ENCODE measurements around the gene HK2. TPM values are rescaled to one million over a fixed set of nuclear protein-coding genes. Genes with fewer than 3 reads are reported as not detected.
"Not testable (repeated sequence)": the region's sequence is repeated elsewhere in the genome, so short reads cannot be mapped to it uniquely, and the experiment has no call there.

HK2 gene
- total and polyA plus RNA-seq, 7 donors: 14.3 to 229 (median 84.2) TPM

DNA sequence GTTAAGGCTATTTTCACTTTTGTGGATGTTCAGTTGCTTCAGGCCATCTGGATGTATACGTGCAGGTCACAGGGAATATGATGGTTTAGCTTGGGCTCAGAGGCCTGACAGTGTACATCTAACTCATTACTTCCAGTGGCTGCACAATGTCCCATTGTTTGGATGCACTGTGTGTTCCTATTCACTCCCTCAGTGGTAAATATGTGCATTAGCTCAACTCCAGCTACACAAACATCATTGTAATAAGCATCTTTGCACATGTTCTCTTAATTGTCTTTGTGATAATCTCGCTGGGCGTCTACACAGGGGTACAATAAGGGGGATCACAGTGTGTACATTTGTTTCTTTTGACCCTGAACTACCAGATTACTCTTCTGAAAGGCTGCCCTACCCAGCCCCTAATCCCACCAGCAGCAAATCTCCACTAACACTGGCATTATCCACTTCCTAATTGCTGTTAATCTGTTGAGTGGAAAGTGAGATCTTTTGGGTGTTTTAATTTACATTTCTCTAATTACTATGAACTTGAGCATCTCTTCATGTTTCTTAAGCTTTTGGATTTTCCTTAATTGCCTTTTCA, 68.4 kb downstream of the HK2 start:
- Histone ChIP-seq H3K36me3 (ENCODE audit: insufficient read depth in 1 of 2, low read depth in 1 of 2) (no peaks in the 10 kb centered on the region), H3K4me1 (no peaks in the 10 kb centered on the region), H3K27me3 (ENCODE audit: insufficient read depth in 3 of 3, low read length in 2 of 3) (no peaks in the 10 kb centered on the region), H3K4me3 (no peak overlapping the region), H3K9me3 (no peaks in the 10 kb centered on the region), H3K27ac (no peak overlapping the region)
- ATAC-seq: no peak
- intact Hi-C loops (cut with DNase I): no loop called here
- TF ChIP-seq, protein P1, sequence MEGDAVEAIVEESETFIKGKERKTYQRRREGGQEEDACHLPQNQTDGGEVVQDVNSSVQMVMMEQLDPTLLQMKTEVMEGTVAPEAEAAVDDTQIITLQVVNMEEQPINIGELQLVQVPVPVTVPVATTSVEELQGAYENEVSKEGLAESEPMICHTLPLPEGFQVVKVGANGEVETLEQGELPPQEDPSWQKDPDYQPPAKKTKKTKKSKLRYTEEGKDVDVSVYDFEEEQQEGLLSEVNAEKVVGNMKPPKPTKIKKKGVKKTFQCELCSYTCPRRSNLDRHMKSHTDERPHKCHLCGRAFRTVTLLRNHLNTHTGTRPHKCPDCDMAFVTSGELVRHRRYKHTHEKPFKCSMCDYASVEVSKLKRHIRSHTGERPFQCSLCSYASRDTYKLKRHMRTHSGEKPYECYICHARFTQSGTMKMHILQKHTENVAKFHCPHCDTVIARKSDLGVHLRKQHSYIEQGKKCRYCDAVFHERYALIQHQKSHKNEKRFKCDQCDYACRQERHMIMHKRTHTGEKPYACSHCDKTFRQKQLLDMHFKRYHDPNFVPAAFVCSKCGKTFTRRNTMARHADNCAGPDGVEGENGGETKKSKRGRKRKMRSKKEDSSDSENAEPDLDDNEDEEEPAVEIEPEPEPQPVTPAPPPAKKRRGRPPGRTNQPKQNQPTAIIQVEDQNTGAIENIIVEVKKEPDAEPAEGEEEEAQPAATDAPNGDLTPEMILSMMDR (IDR thresholded peaks at IDR 0.05): no peak
- WGBS, 3 donors: 82 to 89% (median 88%) methylated on average over 3 of the region's 3 CpGs
- no peak for DNase-seq

DNA sequence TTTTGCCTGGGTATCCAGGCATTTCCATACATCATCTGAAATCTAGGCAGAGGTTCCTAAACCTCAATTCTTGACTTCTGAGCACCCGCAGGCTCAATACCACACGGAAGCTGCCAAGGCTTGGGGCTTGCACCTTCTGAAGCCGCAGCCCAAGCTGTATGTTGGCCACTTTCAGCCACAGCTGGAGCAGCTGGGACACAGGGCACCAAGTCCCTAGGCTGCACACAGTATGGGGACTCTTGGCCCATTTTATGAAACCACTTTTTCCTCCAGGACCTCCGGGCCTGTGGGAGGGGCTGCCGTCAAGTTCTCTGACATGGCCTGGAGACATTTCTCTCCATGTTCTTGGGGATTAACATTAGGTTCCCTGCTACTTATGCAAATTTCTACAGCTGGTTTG, 72.5 kb downstream of the HK2 start:
- ATAC-seq (no peak), DNase-seq (no peak)
- Histone ChIP-seq H3K4me3 (no peak overlapping the region), H3K36me3 (ENCODE audit: insufficient read depth in 1 of 2, low read depth in 1 of 2) (no peaks in the 10 kb centered on the region), H3K9me3 (no peaks in the 10 kb centered on the region), H3K27me3 (ENCODE audit: insufficient read depth in 3 of 3, low read length in 2 of 3) (peaks cover 0 to 17% (median 3%) of the 10 kb centered on the region in 3 donors), H3K27ac (no peak overlapping the region), H3K4me1 (no peaks in the 10 kb centered on the region)
- intact Hi-C loops (cut with DNase I): no loop called here
- TF ChIP-seq, protein P1 (IDR thresholded peaks at IDR 0.05): no peak
- 89 to 94% (median 94%) methylated on average over 5 of the region's 5 CpGs for WGBS, 3 donors

DNA sequence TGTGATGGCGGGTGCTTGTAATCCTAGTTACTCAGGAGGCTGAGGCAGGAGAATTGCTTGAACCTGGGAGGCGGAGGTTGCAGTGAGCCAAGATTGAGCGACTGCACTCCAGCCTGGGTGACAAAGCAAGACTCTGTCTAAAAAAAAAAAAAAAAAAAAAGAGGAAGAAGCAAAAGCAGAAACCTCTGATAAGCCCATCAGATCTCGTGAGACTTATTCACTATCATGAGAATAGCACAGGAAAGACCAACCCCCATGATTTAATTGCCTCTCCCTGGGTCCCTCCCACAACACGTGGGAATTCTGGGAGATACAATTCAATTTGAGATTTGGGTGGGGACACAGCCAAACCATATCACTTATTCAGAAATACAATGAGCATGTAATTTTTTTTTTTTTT, 73.6 kb downstream of the HK2 start:
- DNase-seq; H3K4me1 ChIP-seq; intact Hi-C loops (cut with DNase I); H3K36me3 ChIP-seq (ENCODE audit: insufficient read depth in 1 of 2, low read depth in 1 of 2); H3K9me3 ChIP-seq; H3K4me3 ChIP-seq; H3K27ac ChIP-seq; ATAC-seq: not testable (repeated sequence)
- H3K27me3 ChIP-seq (ENCODE audit: insufficient read depth in 3 of 3, low read length in 2 of 3): peaks cover 0 to 17% (median 3%) of the 10 kb centered on the region in 3 donors
- 86 to 89% (median 87%) methylated on average over 5 of the region's 5 CpGs for WGBS, 3 donors

DNA sequence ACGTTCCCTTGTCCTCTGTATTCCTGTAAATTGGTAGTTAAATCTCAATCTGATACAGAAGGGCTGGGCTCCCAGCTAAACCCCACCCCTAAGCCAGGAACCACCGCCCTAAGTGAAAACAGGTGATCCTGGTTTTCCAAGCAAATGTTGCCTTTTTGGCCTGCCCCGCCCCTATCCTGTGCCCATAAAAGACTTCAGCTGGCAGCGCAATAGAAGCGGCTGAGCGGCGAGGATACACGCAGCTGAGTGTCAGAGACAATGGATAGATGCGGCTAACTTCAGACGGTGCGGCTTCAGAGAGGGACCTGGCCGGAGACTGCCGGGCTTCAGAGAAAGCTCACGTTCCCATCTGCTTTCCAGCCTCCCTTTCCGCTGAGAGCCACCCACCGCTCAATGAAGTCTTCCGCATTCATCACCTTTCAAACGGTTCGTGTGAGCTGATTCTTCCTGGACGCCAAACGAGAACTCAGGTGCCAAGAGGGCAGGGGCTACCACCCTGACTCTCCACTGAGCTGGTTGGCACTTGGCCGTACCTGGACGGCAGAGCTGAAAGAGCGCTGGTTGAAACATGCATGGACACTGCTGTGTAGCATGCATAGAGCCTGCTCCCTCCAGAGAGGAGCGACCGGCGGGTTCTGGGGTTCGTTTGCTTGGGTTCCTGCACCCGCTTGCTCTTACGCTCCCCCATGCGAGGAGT, 75.0 kb downstream of the HK2 start:
- intact Hi-C loops (cut with DNase I): no loop called here
- TF ChIP-seq, protein P1 (IDR thresholded peaks at IDR 0.05): no peak
- WGBS, 3 donors: 31 to 38% (median 38%) methylated on average over 31 of the region's 31 CpGs
- no peaks in the 10 kb centered on the region for H3K36me3 ChIP-seq (ENCODE audit: insufficient read depth in 1 of 2, low read depth in 1 of 2)
- no peaks in the 10 kb centered on the region for H3K9me3 ChIP-seq
- ATAC-seq (no peak), DNase-seq (no peak)
- no peak overlapping the region for H3K4me3 ChIP-seq
- H3K27ac ChIP-seq: no peak overlapping the region
- peaks cover 0 to 17% (median 3%) of the 10 kb centered on the region in 3 donors for H3K27me3 ChIP-seq (ENCODE audit: insufficient read depth in 3 of 3, low read length in 2 of 3)
- H3K4me1 ChIP-seq: no peaks in the 10 kb centered on the region

DNA sequence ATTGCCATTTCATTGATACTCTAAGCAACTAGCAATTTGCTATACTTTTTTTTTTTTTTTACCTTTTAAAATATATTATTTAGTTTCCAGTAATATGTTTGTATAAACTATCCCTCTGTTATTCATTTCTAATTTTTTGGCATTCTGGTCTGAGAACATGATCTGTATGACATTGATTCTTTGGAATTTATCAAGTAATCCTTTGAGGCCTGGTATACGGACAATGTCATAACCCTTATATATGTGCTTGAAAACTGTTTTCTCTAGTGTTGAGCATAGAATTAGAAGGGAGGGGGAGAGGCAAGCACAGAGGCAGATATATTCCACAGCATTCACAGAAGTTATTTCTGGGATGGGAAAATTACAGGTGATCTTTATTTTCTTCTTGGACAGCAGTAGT, 76.3 kb downstream of the HK2 start:
- 66 to 69% (median 69%) methylated on average over 1 of the region's 1 CpG for WGBS, 3 donors
- no peaks in the 10 kb centered on the region for H3K9me3 ChIP-seq
- no peak overlapping the region for H3K4me3 ChIP-seq
- intact Hi-C loops (cut with DNase I): no loop called here
- TF ChIP-seq, protein P1 (IDR thresholded peaks at IDR 0.05): no peak
- H3K27ac ChIP-seq: no peak overlapping the region
- peaks cover 0 to 17% (median 6%) of the 10 kb centered on the region in 3 donors for H3K27me3 ChIP-seq (ENCODE audit: insufficient read depth in 3 of 3, low read length in 2 of 3)
- no peaks in the 10 kb centered on the region for H3K36me3 ChIP-seq (ENCODE audit: insufficient read depth in 1 of 2, low read depth in 1 of 2)
- ATAC-seq (no peak), DNase-seq (no peak)
- no peaks in the 10 kb centered on the region for H3K4me1 ChIP-seq
